IPS-20b (cell line): Measurements from ENCODE around the gene ESPN.
"Not testable (repeated sequence)": the region's sequence is repeated elsewhere in the genome, so short reads cannot be mapped to it uniquely, and the experiment has no call there.

Source experiments
- H3K27ac ChIP-seq: one replicate; pipeline ENCODE4 v1.5.1; 2013; ENCODE audit warnings: low read length
- H3K27me3 ChIP-seq: 2 replicates; pipeline ENCODE4 v1.6.1; 2013; ENCODE audit warnings: mild to moderate bottlenecking, low read length, inconsistent platforms; ENCODE audit not compliant: insufficient read depth
- H3K36me3 ChIP-seq: 2 replicates; pipeline ENCODE4 v1.6.1; 2013; ENCODE audit warnings: low read depth, mild to moderate bottlenecking, inconsistent platforms, low read length, moderate library complexity; ENCODE audit not compliant: insufficient read depth
- H3K4me1 ChIP-seq: 2 replicates; pipeline ENCODE4 v1.6.1; 2013; ENCODE audit warnings: mild to moderate bottlenecking, control low read depth, inconsistent platforms, low read length, moderate library complexity; ENCODE audit not compliant: insufficient read depth
- H3K4me3 ChIP-seq: 2 replicates; pipeline ENCODE4 v1.5.1; 2013; ENCODE audit warnings: mild to moderate bottlenecking, low read length, inconsistent platforms
- H3K9ac ChIP-seq: 2 replicates; pipeline ENCODE4 v1.6.1; 2013; ENCODE audit warnings: low read depth, mild to moderate bottlenecking, inconsistent platforms, low read length, moderate library complexity
- H3K9me3 ChIP-seq: 2 replicates; pipeline ENCODE4 v1.6.1; 2013; ENCODE audit warnings: mild to moderate bottlenecking, low read depth, low read length, inconsistent platforms; ENCODE audit not compliant: insufficient read depth

Gene ESPN

DNA sequence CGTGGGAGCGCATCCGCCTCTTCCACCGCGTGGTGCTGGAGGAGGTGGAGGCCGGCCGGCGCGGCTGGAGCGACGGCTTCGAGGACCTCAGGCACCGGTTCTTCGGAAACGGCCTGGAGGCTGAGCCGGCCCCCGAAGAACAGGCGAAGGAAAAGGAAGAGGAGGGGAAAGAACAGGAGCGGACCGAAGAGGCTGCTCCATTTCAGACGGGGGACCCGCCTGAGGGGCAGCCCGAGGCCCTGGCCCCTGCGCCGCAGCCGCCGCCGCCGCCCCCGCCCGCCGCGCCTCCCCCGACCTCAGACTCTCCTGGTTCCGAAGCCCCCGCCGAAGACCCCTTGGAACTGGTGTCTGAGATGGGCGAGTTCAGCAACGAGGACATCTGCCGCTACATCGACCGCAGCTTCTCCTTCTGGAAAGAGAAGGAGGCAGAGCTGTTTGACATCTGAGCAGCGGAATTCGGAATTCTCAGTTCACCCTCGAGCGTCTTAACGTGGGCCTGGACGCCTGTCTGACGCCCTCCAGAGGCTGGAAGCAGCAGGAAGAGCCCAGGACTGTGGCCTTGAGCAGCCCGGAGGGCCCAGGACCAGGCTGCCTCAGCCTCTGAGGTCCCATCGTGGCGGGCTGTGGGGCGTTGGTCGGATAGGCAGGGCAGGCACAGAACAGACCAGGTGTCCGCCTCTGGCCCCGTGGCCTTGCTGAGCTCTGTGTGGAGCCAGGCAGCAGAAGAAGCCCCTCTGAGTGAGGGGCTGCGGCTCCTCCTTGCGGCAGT is 31.4 kb downstream of the ESPN start:
- H3K27me3 ChIP-seq, result peaks cover 48% of the 10 kb centered on the region
- H3K36me3 ChIP-seq, H3K9me3 ChIP-seq, H3K9ac ChIP-seq, H3K27ac ChIP-seq, H3K4me3 ChIP-seq, H3K4me1 ChIP-seq: not testable (repeated sequence)

DNA sequence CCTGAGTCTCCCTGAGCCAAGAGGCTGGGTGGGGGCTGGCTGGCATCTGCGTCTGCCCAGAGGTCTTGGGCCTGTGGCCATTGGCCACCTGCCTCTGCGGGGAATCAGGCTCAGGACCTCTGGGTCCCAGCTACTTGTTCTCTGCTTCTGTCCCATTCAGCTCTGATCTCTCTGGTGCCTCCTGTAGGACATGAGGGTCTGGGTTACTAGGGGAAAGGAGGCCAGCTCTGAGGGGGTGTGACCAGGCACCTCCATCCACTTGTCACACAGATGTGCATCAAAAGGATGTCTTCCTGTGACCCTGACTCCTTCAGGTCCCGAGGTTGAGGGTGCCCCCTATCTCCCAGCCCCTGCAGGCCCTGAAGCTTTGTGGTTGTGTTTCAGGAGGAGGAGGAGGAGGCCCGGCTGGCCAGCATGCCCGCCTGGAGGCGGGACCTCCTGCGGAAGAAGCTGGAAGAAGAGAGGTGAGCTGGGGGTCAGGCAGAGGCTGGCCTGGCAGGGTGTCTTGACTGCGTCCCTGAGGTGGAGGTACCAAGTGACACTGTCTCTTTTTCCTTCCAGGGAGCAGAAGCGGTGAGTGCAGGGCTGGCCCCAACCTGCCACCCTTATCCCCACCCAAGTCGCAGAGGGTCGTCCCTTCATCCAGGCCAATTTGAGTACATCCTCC is 32.4 kb downstream of the ESPN start:
- Histone ChIP-seq H3K9ac (no peak overlapping the region), H3K27ac (no peak overlapping the region), H3K27me3 (peaks cover 47% of the 10 kb centered on the region), H3K4me3 (no peak overlapping the region), H3K4me1 (peaks cover 4% of the 10 kb centered on the region; the same call in 1 of the 2 replicates), H3K36me3 (no peaks in the 10 kb centered on the region), H3K9me3 (no peaks in the 10 kb centered on the region)

DNA sequence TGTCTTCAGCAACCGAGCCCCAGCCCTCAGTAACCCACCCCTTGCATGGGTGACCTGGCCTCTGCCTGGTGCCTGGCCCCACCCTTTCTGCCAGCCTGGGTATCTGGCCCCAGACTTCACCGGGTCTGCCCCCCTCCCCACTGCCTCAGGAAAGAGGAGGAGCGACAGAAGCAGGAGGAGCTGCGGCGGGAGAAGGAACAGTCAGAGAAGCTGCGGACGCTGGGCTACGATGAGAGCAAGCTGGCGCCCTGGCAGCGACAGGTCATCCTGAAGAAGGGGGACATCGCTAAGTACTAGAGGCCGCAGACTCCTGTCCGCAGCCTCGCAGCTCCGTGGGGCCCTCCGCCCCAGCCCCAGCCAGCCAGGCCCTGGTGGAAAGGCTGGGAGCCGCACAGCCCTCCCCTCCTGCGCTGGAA is 35.3 kb downstream of the ESPN start:
- no peak overlapping the region; the same call in 1 of the 2 replicates for H3K9ac ChIP-seq
- no peak overlapping the region for H3K27ac ChIP-seq
- peaks cover 4% of the 10 kb centered on the region; the same call in 1 of the 2 replicates for H3K4me1 ChIP-seq
- peak overlapping the region; percentile 54; the same call in 1 of the 2 replicates for H3K4me3 ChIP-seq
- peaks cover 6% of the 10 kb centered on the region; the same call in 1 of the 2 replicates for H3K36me3 ChIP-seq
- no peaks in the 10 kb centered on the region for H3K9me3 ChIP-seq
- peaks cover 21% of the 10 kb centered on the region for H3K27me3 ChIP-seq

DNA sequence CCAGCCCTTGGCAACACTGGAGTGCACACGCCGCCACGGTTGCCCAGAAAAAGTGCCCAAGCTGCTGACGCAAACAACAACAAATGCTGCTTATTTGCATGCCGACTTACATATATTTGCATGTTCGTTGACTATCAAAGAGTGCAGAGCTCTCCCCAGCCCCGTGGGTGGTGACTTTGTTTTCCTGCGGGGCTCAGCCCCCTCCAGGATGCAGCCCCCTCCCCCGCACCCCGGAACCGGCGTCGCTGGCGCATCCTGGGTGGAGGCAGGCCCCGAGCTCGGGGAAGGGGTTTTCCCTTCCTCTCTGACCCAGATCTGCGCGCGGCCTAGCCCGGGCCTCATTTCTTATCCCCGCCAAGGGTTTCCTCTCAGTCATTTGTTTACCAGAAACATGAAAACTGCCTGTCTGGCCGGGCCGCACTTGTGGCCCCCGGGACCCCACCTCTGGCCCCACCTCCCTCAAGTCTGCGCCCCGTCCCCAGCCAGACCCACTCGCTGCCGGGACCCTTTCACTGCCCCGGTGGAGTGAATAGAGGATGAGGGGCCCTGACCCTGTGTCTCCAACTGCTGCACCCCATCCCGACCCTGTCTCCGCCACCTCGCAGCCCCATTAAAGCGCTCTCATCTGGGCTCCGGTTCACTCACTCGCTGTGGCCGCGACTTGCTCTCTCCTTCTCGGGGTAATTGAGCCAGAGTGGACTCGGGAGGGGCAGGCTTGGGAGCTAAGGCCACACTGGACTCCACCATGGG is 35.9 kb downstream of the ESPN start:
- Histone ChIP-seq H3K36me3 (peaks cover 6% of the 10 kb centered on the region; the same call in 1 of the 2 replicates), H3K4me3 (peak overlapping the region; percentile 54; the same call in 1 of the 2 replicates), H3K9me3 (no peaks in the 10 kb centered on the region), H3K27ac (no peak overlapping the region), H3K27me3 (peaks cover 17% of the 10 kb centered on the region), H3K4me1 (peaks cover 4% of the 10 kb centered on the region; the same call in 1 of the 2 replicates), H3K9ac (no peak overlapping the region; the same call in 1 of the 2 replicates)

DNA sequence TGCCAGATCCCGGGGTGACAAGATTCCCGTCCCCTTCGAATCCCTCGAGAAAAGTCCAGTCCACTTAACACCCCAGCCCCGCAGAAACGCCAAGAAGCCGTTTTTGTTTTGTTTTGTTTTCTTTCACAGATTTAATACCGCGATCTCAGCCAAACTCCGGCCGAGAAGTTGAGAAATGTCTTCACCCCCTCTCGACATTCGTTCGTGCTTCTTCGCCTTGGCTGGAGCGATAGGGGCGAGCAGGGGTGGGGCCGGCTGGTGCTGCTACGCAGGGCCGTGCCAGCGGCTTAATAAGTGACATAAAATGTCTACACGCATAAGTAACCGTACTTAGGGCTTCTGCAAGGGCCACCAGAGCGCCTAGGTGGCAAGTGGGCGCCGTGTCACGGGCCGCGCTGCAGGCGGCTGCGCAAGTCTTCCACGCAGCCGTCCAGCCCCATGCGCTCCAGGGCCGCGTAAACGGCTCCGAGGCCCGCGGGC is 36.5 kb downstream of the ESPN start:
- H3K9me3 ChIP-seq, result no peaks in the 10 kb centered on the region
- H3K27me3 ChIP-seq, result peaks cover 16% of the 10 kb centered on the region
- H3K36me3 ChIP-seq, result peaks cover 6% of the 10 kb centered on the region; the same call in 1 of the 2 replicates
- no peak overlapping the region for H3K4me3 ChIP-seq
- H3K9ac ChIP-seq, result no peak overlapping the region; the same call in 1 of the 2 replicates
- peaks cover 4% of the 10 kb centered on the region; the same call in 1 of the 2 replicates for H3K4me1 ChIP-seq
- H3K27ac ChIP-seq, result no peak overlapping the region

DNA sequence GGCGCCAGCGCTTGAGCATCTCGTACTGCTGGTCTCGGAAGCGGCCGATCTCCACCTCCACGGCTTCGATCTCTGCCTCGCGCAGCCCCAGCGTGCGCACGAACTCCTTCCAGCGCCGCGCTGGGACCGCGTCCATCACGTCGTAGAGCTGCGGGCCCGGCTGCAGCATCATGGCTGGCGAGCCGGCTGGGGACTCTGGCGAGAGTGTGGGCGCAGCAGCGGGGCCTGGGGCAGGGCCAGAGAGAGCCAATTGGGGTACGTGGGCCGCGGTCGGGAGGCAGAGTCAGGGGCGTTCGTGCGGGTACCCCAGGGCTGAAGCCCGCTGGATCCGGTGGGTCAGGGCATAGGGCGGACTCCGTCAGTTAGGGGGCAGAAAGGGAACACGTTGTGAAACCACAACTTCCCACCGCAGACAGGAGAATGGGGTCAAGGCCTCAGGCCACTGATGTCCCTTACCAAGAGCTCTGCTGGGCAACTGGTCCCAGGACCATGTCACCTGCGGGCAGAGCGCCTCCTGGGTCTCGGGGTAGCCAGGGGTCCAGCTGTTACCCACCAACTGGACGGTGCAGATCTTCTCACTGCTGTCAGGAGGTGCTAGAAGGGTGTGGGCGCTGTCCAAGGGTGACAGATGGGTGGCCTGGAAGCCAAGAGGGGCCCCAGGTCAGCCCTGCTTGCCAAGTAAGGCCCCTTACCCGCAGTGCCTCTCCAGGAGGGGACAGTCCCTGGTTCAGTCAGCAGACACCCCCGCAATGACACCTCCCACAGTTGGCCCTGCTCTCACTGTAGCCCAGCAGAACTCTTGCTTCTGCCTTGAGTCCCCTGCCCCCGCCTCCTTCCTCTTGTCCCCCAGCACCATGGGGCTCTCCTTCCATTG is 37.2 kb downstream of the ESPN start:
- Histone ChIP-seq H3K27ac (no peak overlapping the region), H3K4me3 (no peak overlapping the region), H3K9ac (no peak overlapping the region), H3K9me3 (no peaks in the 10 kb centered on the region), H3K27me3 (peaks cover 16% of the 10 kb centered on the region), H3K36me3 (peaks cover 6% of the 10 kb centered on the region; the same call in 1 of the 2 replicates), H3K4me1 (peaks cover 4% of the 10 kb centered on the region; the same call in 1 of the 2 replicates)

DNA sequence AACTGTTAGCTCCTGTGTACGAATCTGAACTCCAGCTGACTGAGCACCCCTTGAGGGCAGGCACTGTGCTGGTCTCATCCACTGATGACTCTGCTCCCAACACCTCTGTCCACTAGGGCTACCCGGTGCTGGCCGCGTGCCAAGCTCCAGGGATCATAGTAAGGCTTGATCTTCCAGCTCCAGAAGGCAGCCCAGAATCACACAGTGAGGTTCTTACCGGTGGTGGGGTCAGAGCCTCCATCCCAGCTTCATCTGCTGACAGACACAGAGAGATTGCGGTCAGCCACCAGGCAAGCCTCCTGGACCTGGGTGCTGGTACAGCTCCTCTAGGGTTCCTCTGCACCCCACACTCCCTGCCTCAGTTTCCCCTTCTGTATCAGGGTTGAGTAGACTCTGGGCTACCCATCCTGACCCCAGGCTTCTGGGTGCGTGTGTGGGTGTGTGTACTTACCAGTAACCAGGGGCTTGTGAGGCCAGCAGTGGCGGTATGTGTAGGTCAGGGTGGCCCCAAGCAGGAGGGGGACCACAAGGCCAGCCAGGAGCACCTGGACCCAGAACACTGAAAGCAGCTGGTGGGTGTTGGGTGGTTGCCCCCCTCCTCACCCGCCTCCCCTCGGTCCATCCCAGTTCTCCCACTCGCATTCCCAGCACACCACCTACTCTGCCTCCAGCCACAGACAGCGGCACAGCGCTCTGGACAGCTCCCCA is 38.0 kb downstream of the ESPN start:
- Histone ChIP-seq H3K9ac (no peak overlapping the region), H3K9me3 (no peaks in the 10 kb centered on the region), H3K4me1 (peaks cover 4% of the 10 kb centered on the region; the same call in 1 of the 2 replicates), H3K4me3 (no peak overlapping the region), H3K36me3 (peaks cover 6% of the 10 kb centered on the region; the same call in 1 of the 2 replicates), H3K27ac (no peak overlapping the region), H3K27me3 (peaks cover 17% of the 10 kb centered on the region; the same call in 1 of the 2 replicates)

DNA sequence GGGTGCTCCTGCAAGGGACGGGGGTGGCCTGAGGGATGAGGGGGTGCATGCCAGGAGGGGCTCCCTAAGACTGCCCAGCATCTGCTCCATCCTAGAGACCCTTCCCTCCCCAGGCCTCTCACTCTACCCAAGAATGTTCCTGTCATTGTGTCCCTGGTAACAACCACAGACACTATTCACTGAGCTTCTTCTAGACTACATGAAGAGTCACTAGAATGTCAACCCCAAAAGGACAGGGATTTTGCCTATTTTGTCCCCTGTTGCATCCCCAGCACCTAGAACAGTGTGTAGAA is 38.5 kb downstream of the ESPN start:
- Histone ChIP-seq H3K9me3 (no peaks in the 10 kb centered on the region), H3K27ac (no peak overlapping the region), H3K27me3 (peaks cover 17% of the 10 kb centered on the region; the same call in 1 of the 2 replicates), H3K36me3 (peaks cover 6% of the 10 kb centered on the region), H3K9ac (no peak overlapping the region), H3K4me3 (no peak overlapping the region), H3K4me1 (peaks cover 4% of the 10 kb centered on the region; the same call in 1 of the 2 replicates)

DNA sequence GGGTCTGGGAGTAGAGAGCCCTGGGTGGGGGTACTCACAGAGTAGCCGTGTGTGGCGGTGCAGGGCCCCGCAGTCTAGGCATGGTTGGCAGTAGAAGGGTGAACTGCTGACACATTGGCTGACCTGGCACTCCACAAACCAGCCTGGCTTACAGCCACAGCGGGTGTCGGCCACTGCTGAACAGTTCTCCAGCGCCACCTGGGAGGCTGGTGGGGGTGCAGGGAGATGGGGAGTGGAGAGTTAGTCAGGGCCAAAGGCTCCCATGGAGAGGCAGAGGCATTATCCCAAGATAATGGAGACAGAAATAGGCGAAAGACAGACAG is 39.9 kb downstream of the ESPN start:
- no peak overlapping the region for H3K27ac ChIP-seq
- H3K27me3 ChIP-seq, result peaks cover 17% of the 10 kb centered on the region; the same call in 1 of the 2 replicates
- peaks cover 11% of the 10 kb centered on the region for H3K36me3 ChIP-seq
- peaks cover 4% of the 10 kb centered on the region; the same call in 1 of the 2 replicates for H3K4me1 ChIP-seq
- H3K9me3 ChIP-seq, result no peaks in the 10 kb centered on the region
- no peak overlapping the region for H3K4me3 ChIP-seq
- no peak overlapping the region; the same call in 1 of the 2 replicates for H3K9ac ChIP-seq

DNA sequence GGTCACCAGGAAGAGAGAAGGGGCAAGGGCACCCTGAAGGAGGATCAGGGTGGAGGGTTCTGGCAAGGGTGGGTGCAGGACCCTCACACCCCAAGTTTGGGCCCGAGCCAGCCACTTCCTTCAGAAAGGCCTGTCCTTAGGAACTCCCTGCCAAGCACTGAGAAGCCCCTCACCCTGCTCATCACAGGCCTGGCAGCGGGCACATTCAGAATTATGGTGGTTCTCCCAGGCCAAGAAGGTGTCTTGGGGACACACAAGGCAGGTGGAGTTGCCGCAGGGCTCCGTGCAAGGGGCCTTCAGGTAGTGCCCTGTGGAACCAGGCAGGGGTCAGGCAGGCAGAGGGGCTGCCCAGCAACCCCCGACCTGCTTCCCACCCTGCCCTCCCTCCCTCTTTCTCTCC is 40.3 kb downstream of the ESPN start:
- H3K36me3 ChIP-seq, result peaks cover 16% of the 10 kb centered on the region
- no peak overlapping the region for H3K27ac ChIP-seq
- H3K4me1 ChIP-seq, result peaks cover 4% of the 10 kb centered on the region; the same call in 1 of the 2 replicates
- H3K9ac ChIP-seq, result no peak overlapping the region
- H3K27me3 ChIP-seq, result peaks cover 17% of the 10 kb centered on the region; the same call in 1 of the 2 replicates
- H3K4me3 ChIP-seq, result no peak overlapping the region
- no peaks in the 10 kb centered on the region for H3K9me3 ChIP-seq
